Measurements from ENCODE around the gene GRIA3.

The GRIA3 gene

GRCh38 chrX:123222920-123223319 lies 38.8 kb downstream of the GRIA3 start:
- Histone ChIP-seq H3K27me3 (ENCODE audit: insufficient read depth, low read depth) (no peaks in the 10 kb centered on the region), H2AFZ (ENCODE audit: low read depth) (no peak overlapping the region), H3K4me1 (ENCODE audit: low read depth, poor library complexity, severe bottlenecking) (no peaks in the 10 kb centered on the region), H3K4me2 (no peak overlapping the region), H3K36me3 (ENCODE audit: insufficient read depth) (no peaks in the 10 kb centered on the region), H3K4me3 (IDR thresholded peaks at IDR 0.05; ENCODE audit: insufficient read depth, low read depth, low read length) (no peak overlapping the region), H3K79me2 (ENCODE audit: insufficient read depth, low read depth) (no peaks in the 10 kb centered on the region), H3K27ac (no peak overlapping the region), H4K20me1 (ENCODE audit: insufficient read depth) (no peaks in the 10 kb centered on the region), H3K9ac (no peak overlapping the region)
- TF ChIP-seq CTCF (conservative IDR thresholded peaks at IDR 0.05; ENCODE audit: low read depth, low read length) = no peak

GRCh38 chrX:123223409-123223808 lies 39.3 kb downstream of the GRIA3 start:
- no peak overlapping the region for H3K4me2 ChIP-seq
- H3K9ac ChIP-seq = no peak overlapping the region
- TF ChIP-seq CTCF (conservative IDR thresholded peaks at IDR 0.05; ENCODE audit: low read depth, low read length) = no peak
- H2AFZ ChIP-seq (ENCODE audit: low read depth) = no peak overlapping the region
- H3K4me1 ChIP-seq (ENCODE audit: low read depth, poor library complexity, severe bottlenecking) = no peaks in the 10 kb centered on the region
- no peak overlapping the region for H3K4me3 ChIP-seq (IDR thresholded peaks at IDR 0.05; ENCODE audit: insufficient read depth, low read depth, low read length)
- H3K79me2 ChIP-seq (ENCODE audit: insufficient read depth, low read depth) = no peaks in the 10 kb centered on the region
- no peaks in the 10 kb centered on the region for H4K20me1 ChIP-seq (ENCODE audit: insufficient read depth)
- H3K36me3 ChIP-seq (ENCODE audit: insufficient read depth) = no peaks in the 10 kb centered on the region
- H3K27me3 ChIP-seq (ENCODE audit: insufficient read depth, low read depth) = no peaks in the 10 kb centered on the region
- H3K27ac ChIP-seq = no peak overlapping the region

- no peak for TF ChIP-seq CTCF (conservative IDR thresholded peaks at IDR 0.05; ENCODE audit: low read depth, low read length)
Measured at GRCh38 chrX:123223859-123224258, 39.8 kb downstream of the GRIA3 start.

GRCh38 chrX:123230798-123231197 lies 46.7 kb downstream of the GRIA3 start:
- H3K27ac ChIP-seq = no peak overlapping the region
- H4K20me1 ChIP-seq (ENCODE audit: insufficient read depth) = no peaks in the 10 kb centered on the region
- H2AFZ ChIP-seq (ENCODE audit: low read depth) = no peak overlapping the region
- H3K79me2 ChIP-seq (ENCODE audit: insufficient read depth, low read depth) = no peaks in the 10 kb centered on the region
- H3K27me3 ChIP-seq (ENCODE audit: insufficient read depth, low read depth) = no peaks in the 10 kb centered on the region
- H3K9ac ChIP-seq = no peak overlapping the region
- H3K36me3 ChIP-seq (ENCODE audit: insufficient read depth) = no peaks in the 10 kb centered on the region
- TF ChIP-seq CTCF (conservative IDR thresholded peaks at IDR 0.05; ENCODE audit: low read depth, low read length) = no peak
- no peaks in the 10 kb centered on the region for H3K4me1 ChIP-seq (ENCODE audit: low read depth, poor library complexity, severe bottlenecking)
- no peak overlapping the region for H3K4me3 ChIP-seq (IDR thresholded peaks at IDR 0.05; ENCODE audit: insufficient read depth, low read depth, low read length)
- H3K4me2 ChIP-seq = no peak overlapping the region

More at GRCh38 chrX:123223859-123224258, 39.8 kb downstream of the GRIA3 start:
- H3K27me3 ChIP-seq (ENCODE audit: insufficient read depth, low read depth) = no peaks in the 10 kb centered on the region
- H3K79me2 ChIP-seq (ENCODE audit: insufficient read depth, low read depth) = no peaks in the 10 kb centered on the region
- H3K9ac ChIP-seq = no peak overlapping the region
- H3K36me3 ChIP-seq (ENCODE audit: insufficient read depth) = no peaks in the 10 kb centered on the region
- no peak overlapping the region for H3K27ac ChIP-seq
- H3K4me3 ChIP-seq (IDR thresholded peaks at IDR 0.05; ENCODE audit: insufficient read depth, low read depth, low read length) = no peak overlapping the region
- H2AFZ ChIP-seq (ENCODE audit: low read depth) = no peak overlapping the region
- no peaks in the 10 kb centered on the region for H4K20me1 ChIP-seq (ENCODE audit: insufficient read depth)
- H3K4me1 ChIP-seq (ENCODE audit: low read depth, poor library complexity, severe bottlenecking) = no peaks in the 10 kb centered on the region
- H3K4me2 ChIP-seq = no peak overlapping the region
